Fibroblast of villous mesenchyme (primary cell): ENCODE measurements around the gene ZNF740. TPM values are rescaled to one million over a fixed set of nuclear protein-coding genes. Genes with fewer than 3 reads are reported as not detected.

ENCODE experiments used
- DNase-seq: peaks from one replicate; pipeline ENCODE4 v3.0.0-alpha.2; 2010; ENCODE audit warnings: low read depth
- H3K4me3 ChIP-seq: 2 replicates; pipeline ENCODE4 v1.5.1; 2011; ENCODE audit warnings: low read depth, mild to moderate bottlenecking, low read length
- total RNA-seq: library from RNA; depleted of rRNA; stranded (reverse); fragments of >200 nt; gene quantifications from 2 replicates; pipeline ENCODE4 v1.2.3, GENCODE V29; 2012
- TF ChIP-seq, protein P1 (sequence below): IDR thresholded peaks from 2 replicates; pipeline ENCODE4 v1.5.1; 2012; ENCODE audit warnings: low read depth, mild to moderate bottlenecking, low read length; ENCODE audit not compliant: insufficient read depth

Gene ZNF740
- total RNA-seq, 1 donor = 10.8 TPM

DNA sequence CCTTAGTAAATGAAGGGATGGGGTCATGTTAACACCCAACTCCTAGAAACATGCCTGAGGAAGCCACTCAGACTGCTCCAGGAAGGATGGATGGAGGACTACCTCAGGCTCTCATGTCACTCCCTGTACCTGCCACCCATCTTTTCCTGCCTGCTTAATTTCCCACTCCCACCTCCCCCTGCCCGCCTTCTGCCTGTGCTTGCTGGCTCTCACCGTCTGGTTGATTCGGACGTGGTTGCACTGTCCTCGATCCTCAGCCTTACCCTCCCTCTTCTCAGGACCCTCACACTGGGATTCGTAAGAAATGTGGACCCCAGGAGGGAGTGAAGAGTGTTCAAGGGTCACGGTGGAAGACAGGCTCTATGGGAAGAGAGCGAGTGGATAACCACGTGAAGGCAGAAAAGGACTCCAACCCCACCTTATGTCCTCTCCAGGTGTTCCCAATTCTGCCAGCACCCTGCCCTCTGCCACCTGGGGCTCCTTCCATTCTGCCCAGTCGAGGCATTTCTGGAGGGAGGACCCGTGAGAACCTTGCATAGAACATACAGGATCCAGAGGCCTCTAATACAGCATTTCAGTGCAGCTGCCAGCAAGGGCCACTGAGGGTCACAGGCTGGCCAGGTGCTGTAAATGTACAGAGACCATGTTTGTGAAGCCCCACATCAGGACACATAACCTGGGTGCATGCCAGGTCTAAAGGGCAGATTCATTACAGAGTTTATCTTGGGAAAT lies 13.6 kb downstream of the ZNF740 start:
- no peak for DNase-seq
- H3K4me3 ChIP-seq = no peak overlapping the region
- TF ChIP-seq, protein P1, sequence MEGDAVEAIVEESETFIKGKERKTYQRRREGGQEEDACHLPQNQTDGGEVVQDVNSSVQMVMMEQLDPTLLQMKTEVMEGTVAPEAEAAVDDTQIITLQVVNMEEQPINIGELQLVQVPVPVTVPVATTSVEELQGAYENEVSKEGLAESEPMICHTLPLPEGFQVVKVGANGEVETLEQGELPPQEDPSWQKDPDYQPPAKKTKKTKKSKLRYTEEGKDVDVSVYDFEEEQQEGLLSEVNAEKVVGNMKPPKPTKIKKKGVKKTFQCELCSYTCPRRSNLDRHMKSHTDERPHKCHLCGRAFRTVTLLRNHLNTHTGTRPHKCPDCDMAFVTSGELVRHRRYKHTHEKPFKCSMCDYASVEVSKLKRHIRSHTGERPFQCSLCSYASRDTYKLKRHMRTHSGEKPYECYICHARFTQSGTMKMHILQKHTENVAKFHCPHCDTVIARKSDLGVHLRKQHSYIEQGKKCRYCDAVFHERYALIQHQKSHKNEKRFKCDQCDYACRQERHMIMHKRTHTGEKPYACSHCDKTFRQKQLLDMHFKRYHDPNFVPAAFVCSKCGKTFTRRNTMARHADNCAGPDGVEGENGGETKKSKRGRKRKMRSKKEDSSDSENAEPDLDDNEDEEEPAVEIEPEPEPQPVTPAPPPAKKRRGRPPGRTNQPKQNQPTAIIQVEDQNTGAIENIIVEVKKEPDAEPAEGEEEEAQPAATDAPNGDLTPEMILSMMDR = no peak

DNA sequence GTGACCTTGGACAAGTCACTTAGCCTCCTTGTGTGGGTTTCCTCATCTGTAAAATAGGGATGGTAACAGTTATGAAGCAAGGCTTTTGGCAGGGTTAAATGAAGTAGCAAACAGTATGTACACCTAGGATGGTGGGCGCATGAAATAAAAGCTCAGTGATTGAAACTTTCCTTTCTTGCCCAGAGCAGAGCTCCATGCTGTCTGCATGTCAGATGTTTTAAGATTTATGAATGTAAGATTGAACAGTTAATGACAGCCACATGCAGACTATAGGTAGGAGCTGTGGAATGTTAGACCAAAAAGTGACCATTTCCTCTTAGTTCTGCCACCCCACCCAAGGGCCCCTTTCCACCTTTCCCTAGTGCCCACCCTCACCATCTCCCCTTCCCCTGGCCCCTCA lies 14.5 kb downstream of the ZNF740 start:
- H3K4me3 ChIP-seq = no peak overlapping the region
- TF ChIP-seq, protein P1 = no peak
- no peak for DNase-seq

DNA sequence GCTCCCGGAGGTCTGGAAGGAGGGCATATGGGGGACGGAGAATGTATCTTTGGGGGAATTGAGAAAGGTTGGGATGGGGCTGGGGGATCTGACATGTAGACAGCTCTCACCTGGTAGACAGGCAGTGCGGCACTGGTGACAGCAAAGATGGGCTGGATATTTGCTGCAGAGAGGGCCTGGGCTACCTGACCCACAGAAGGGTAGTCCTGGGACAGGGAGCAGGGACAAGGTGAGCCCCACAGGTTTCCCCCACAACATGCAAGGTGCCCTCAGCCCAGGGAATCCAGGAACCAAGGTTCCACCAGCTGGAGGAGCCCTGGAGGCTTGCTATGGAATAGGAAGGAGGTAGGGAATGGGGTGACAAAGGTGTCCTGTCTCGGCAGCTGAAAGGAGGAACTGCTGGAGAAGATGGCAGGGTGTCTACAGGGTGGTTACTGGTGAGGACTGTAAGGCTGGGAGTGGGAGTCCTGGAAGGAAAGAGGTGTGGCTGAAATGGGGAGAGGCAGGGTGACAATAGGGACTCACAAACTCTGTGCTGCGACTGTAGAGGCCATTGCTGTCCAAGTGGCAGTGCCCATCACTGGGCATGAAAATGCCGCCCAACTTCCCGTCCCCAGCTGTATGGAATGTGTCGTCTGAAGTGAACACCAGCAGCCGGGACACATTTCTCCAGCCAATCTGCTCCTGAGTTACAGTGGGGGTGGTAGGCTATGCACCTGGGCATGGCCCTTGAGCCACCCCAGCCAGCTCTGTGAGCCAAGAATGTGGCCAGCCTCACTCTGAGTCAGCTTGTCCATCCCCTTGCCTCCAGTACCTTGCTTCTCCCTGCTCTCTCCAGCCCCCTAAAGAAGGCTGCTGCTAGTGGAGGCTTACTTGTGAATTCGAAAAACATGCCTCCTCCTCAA lies 15.2 kb downstream of the ZNF740 start:
- DNase-seq = no peak
- TF ChIP-seq, protein P1 = no peak
- H3K4me3 ChIP-seq = no peak overlapping the region

DNA sequence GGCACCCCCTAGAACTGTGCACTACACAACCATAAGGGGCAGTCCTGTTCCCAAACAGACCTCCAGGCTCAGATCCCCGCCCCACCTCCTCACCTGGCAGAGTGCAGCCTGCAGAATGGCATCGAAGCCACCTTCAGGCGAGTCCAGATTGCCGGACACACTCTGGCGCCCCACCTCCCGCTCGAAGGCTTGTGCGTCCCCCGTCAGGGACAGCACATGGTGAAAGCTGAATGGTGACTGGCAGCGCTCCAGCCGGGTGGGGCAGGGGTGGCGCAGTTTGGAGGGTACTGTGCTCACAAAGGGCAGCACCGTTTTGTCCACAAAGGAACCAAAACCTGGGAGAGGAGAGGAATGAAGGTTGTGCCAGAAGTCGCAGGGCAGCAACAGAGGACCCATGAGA lies 16.0 kb downstream of the ZNF740 start:
- DNase-seq = no peak
- H3K4me3 ChIP-seq = no peak overlapping the region
- TF ChIP-seq, protein P1 = no peak

DNA sequence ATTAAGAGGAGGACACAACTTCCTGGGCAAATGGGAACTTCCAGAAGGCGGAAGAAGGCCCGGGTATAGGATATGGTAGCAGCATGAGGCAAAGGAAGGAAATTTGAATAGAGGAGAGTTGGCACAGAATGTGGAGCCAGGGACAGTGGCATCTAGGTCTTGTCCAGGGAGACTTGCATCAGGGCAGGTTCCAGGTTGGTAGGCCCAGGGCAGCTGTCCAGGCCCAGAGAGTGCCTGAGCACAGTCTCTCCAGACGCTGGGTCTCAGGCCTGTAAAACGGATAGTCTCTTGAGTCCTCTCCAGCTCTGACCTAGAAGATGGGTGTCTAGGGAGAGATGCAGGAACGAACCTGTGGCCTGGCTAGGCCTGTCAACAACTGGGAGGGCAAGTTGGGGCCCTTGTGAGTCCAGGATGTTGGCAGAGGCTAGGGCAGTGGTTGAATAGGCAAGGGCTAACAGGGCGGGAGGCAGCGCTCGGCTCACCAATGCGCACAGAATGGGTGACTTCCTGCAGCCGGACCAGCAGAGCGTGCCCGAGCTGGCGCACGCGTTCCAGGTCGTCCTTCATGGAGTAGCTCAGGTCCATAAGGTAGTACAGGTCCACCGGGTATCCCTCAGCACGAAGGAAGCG lies 16.6 kb downstream of the ZNF740 start:
- no peak overlapping the region for H3K4me3 ChIP-seq
- DNase-seq = no peak
- TF ChIP-seq, protein P1 = no peak

DNA sequence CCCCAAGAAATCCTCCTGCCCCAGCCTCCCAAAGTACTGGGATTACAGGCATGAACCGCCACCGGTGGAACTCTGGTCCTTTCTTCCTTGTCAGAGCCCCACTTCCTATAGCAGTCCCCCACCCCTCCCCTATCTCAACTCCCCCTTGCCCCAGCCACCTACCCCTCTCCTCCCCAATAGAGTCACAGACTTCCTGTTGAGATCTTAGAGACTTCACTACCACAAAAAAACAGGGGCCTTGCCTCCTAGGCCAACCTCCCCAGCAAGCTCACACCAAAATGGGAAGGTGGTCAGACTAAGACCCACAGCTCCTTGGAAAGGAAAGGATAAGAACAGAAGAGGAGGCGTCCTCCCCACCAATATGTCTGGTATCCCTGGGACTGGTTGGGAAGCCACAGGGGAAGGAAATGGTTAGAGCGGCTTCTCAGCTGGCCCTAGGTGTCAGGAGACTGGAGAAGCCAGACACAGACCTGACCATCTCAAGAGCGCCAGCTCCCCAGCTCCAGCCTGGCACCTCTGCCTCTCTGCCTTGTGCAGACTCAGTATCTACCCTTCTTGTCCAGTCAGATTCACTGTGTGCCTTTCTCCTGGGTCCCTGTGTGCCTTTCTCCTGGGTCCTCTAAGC lies 18.1 kb downstream of the ZNF740 start:
- DNase-seq = no peak
- TF ChIP-seq, protein P1 = no peak
- no peak overlapping the region for H3K4me3 ChIP-seq
